HEK293 (cell line): Measurements from ENCODE around the gene CCDC12.

Source experiments
- CTCF ChIA-PET: fragments of 350-600 bp; formaldehyde crosslinking; extraction: SDS; loops from one replicate; lab custom pipeline; 2021; ENCODE audit warnings: antibody characterized with exemption; lab: Yijun Ruan, JAX
- POLR2A ChIA-PET: fragments of 300-600 bp; formaldehyde crosslinking; extraction: SDS; loops from one replicate; lab custom pipeline; 2020; ENCODE audit warnings: antibody characterized with exemption, inconsistent platforms; lab: Yijun Ruan, JAX
- H3K27ac ChIP-seq: fragments of 200-500 bp; sonication (Bioruptor generic); 2 replicates; pipeline ENCODE4 v1.5.1; 2014; ENCODE audit warnings: low read depth, low read length, control low read depth, inconsistent platforms; ENCODE audit errors: extremely low read depth
- H3K36me3 ChIP-seq, 2 experiments: fragments of 200-500 bp in 1 of 2; sonication (Bioruptor generic) in 1 of 2; 1 replicate in 1 of 2; 2 replicates in 1 of 2; pipeline ENCODE4 v1.5.1; 2014 to 2017; ENCODE audit warnings: inconsistent platforms in 2 of 2, low read length in 2 of 2; ENCODE audit not compliant: control insufficient read depth in 2 of 2, insufficient read depth in 1 of 2
- H3K4me1 ChIP-seq: fragments of 200-500 bp; sonication (Bioruptor generic); 2 replicates; pipeline ENCODE4 v1.5.1; 2014; ENCODE audit warnings: mild to moderate bottlenecking, low read length, inconsistent platforms; ENCODE audit not compliant: control insufficient read depth, insufficient read depth
- H3K4me3 ChIP-seq: 2 replicates; pipeline ENCODE4 v1.5.1; 2011; ENCODE audit warnings: low read depth, mild to moderate bottlenecking, control low read depth, low read length, moderate library complexity
- H3K9me3 ChIP-seq: fragments of 200-500 bp; sonication (Bioruptor generic); 2 replicates; pipeline ENCODE4 v1.5.1; 2014; ENCODE audit warnings: low read depth, low read length, inconsistent platforms; ENCODE audit not compliant: control insufficient read depth, insufficient read depth
- BCL11B ChIP-seq: fragments of 450-650 bp; formaldehyde crosslinking; IDR thresholded peaks from 2 replicates; pipeline ENCODE4 v1.5.1; 2016; ENCODE audit warnings: low read depth, missing biosample characterization, missing genetic modification characterization
- GLI2 ChIP-seq: fragments of 450-650 bp; formaldehyde crosslinking; IDR thresholded peaks from 2 replicates; pipeline ENCODE4; 2017; ENCODE audit warnings: missing biosample characterization, missing genetic modification characterization, low read depth, borderline replicate concordance
- GLIS2 ChIP-seq: fragments of 450-650 bp; formaldehyde crosslinking; IDR thresholded peaks from 2 replicates; pipeline ENCODE4 v1.5.1; 2016; ENCODE audit warnings: missing biosample characterization, missing genetic modification characterization
- HOXA7 ChIP-seq: sonication (generic); formaldehyde crosslinking; IDR thresholded peaks from 2 replicates; pipeline ENCODE4 v1.8.1; 2022; ENCODE audit warnings: missing genetic modification reagents, borderline replicate concordance
- IKZF3 ChIP-seq: fragments of 450-650 bp; IDR thresholded peaks from 2 replicates; pipeline ENCODE4 v1.5.0; 2018; ENCODE audit warnings: missing biosample characterization, mild to moderate bottlenecking, missing genetic modification characterization, moderate library complexity
- KLF16 ChIP-seq: fragments of 450-650 bp; formaldehyde crosslinking; IDR thresholded peaks from 2 replicates; pipeline ENCODE4 v1.5.1; 2017; ENCODE audit warnings: missing biosample characterization, missing genetic modification characterization
- KLF8 ChIP-seq: fragments of 450-650 bp; formaldehyde crosslinking; IDR thresholded peaks from 2 replicates; pipeline ENCODE4 v1.5.1; 2016; ENCODE audit warnings: missing biosample characterization, missing genetic modification characterization
- PRDM1 ChIP-seq: fragments of 450-650 bp; formaldehyde crosslinking; IDR thresholded peaks from 2 replicates; pipeline ENCODE4; 2016; ENCODE audit warnings: missing biosample characterization, missing genetic modification characterization
- SCRT2 ChIP-seq: fragments of 450-650 bp; formaldehyde crosslinking; IDR thresholded peaks from 2 replicates; pipeline ENCODE4 v1.5.1; 2016; ENCODE audit warnings: missing biosample characterization, missing genetic modification characterization
- WT1 ChIP-seq: fragments of 450-650 bp; formaldehyde crosslinking; IDR thresholded peaks from 2 replicates; pipeline ENCODE4 v1.5.1; 2016; ENCODE audit warnings: missing biosample characterization, missing genetic modification characterization
- ZBTB20 ChIP-seq: fragments of 450-650 bp; formaldehyde crosslinking; IDR thresholded peaks from 2 replicates; pipeline ENCODE4 v1.5.1; 2016; ENCODE audit warnings: missing biosample characterization, missing genetic modification characterization
- ZFHX2 ChIP-seq: fragments of 450-650 bp; formaldehyde crosslinking; conservative IDR thresholded peaks from 2 replicates; pipeline ENCODE4 v1.5.1; 2016; ENCODE audit warnings: missing biosample characterization, missing genetic modification characterization
- ZNF133 ChIP-seq: fragments of 450-650 bp; formaldehyde crosslinking; IDR thresholded peaks from 2 replicates; pipeline ENCODE4 v1.5.1; 2016; ENCODE audit warnings: missing biosample characterization, missing genetic modification characterization
- ZNF155 ChIP-seq: fragments of 450-650 bp; formaldehyde crosslinking; IDR thresholded peaks from 2 replicates; pipeline ENCODE4 v1.5.1; 2016; ENCODE audit warnings: missing biosample characterization, missing genetic modification characterization
- ZNF184 ChIP-seq: fragments of 450-650 bp; IDR thresholded peaks from 2 replicates; pipeline ENCODE4 v1.5.1; 2018; ENCODE audit warnings: missing biosample characterization, mild to moderate bottlenecking, missing genetic modification characterization
- ZNF202 ChIP-seq: fragments of 450-650 bp; formaldehyde crosslinking; IDR thresholded peaks from 2 replicates; pipeline ENCODE4 v1.5.1; 2016; ENCODE audit warnings: missing biosample characterization, missing genetic modification characterization, borderline replicate concordance
- ZNF266 ChIP-seq: fragments of 450-650 bp; formaldehyde crosslinking; IDR thresholded peaks from 2 replicates; pipeline ENCODE4 v1.5.1; 2016; ENCODE audit warnings: missing biosample characterization, missing genetic modification characterization, low read depth
- ZNF394 ChIP-seq: fragments of 450-650 bp; formaldehyde crosslinking; IDR thresholded peaks from 2 replicates; pipeline ENCODE4 v1.5.1; 2016; ENCODE audit warnings: missing biosample characterization, missing genetic modification characterization, mild to moderate bottlenecking, moderate library complexity, borderline replicate concordance
- ZNF473 ChIP-seq: fragments of 450-650 bp; formaldehyde crosslinking; IDR thresholded peaks from 2 replicates; pipeline ENCODE4 v1.5.1; 2017; ENCODE audit warnings: missing biosample characterization, missing genetic modification characterization
- ZNF488 ChIP-seq: fragments of 450-650 bp; formaldehyde crosslinking; IDR thresholded peaks from 2 replicates; pipeline ENCODE4 v1.5.1; 2016; ENCODE audit warnings: missing biosample characterization, missing genetic modification characterization
- ZNF501 ChIP-seq: fragments of 450-650 bp; formaldehyde crosslinking; IDR thresholded peaks from 2 replicates; pipeline ENCODE4 v1.5.1; 2016; ENCODE audit warnings: missing biosample characterization, missing genetic modification characterization
- ZNF621 ChIP-seq: fragments of 450-650 bp; formaldehyde crosslinking; IDR thresholded peaks from 2 replicates; pipeline ENCODE4 v1.5.1; 2017; ENCODE audit warnings: missing biosample characterization, missing genetic modification characterization
- ZNF76 ChIP-seq: fragments of 450-650 bp; formaldehyde crosslinking; IDR thresholded peaks from 2 replicates; pipeline ENCODE4; 2016; ENCODE audit warnings: low read depth, missing biosample characterization, missing genetic modification characterization, borderline replicate concordance
- ZNF777 ChIP-seq: fragments of 450-650 bp; formaldehyde crosslinking; IDR thresholded peaks from 2 replicates; pipeline ENCODE4 v1.5.1; 2017; ENCODE audit warnings: missing biosample characterization, missing genetic modification characterization, borderline replicate concordance
- TF ChIP-seq, protein P1 (sequence below): fragments of 450-650 bp; formaldehyde crosslinking; IDR thresholded peaks from 2 replicates; pipeline ENCODE4 v1.5.1; 2016; ENCODE audit warnings: missing biosample characterization, missing genetic modification characterization
- TF ChIP-seq, protein P2 (sequence below): fragments of 450-650 bp; formaldehyde crosslinking; IDR thresholded peaks from 2 replicates; pipeline ENCODE4 v1.5.1; 2017; ENCODE audit warnings: missing biosample characterization, mild to moderate bottlenecking, missing genetic modification characterization, moderate library complexity
- TF ChIP-seq, protein P3 (sequence below): fragments of 450-650 bp; formaldehyde crosslinking; IDR thresholded peaks from 2 replicates; pipeline ENCODE4 v1.5.1; 2016; ENCODE audit warnings: missing biosample characterization, missing genetic modification characterization

CCDC12 gene

DNA sequence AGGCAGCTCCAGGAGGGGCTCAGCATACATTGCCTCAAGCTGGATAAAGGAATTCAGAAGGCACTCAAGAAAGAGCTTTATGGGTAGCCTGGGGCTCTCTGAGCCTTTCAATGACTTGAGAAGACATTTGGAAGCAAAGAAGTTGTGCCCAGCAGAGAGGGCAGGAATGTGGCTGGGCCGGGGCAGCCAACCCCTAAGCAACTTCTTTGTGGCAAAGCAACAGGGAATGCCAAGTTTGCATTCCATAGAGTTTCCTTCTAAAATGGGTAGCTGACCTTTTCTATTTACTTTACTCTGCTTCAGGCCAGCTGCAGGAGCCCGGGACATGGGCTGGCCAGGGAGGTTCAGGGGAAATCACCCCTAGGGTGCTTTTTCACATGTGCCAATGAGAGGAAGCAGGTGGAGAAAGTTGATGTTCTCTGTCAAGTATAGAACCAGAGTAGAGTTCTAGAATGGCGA is 45.6 kb downstream of the CCDC12 start:
- CTCF ChIA-PET, result interaction anchor here (0.6 to 1.0 kb wide), 4 partner anchors 12 to 214 kb away, joined by 3 to 4 read pairs (median 4); no protein-coding TSS in a partner anchor
- POLR2A ChIA-PET, result no interaction called here
- TF ChIP-seq ZNF133 (tag by site-specific recombination), result no peak
- TF ChIP-seq ZNF184, result no peak
- TF ChIP-seq KLF16, result no peak
- TF ChIP-seq SCRT2 (tag by site-specific recombination), result no peak
- no peak for TF ChIP-seq ZNF155
- TF ChIP-seq ZNF621, result no peak
- TF ChIP-seq ZNF473 (tag by site-specific recombination), result no peak
- TF ChIP-seq, protein P1, sequence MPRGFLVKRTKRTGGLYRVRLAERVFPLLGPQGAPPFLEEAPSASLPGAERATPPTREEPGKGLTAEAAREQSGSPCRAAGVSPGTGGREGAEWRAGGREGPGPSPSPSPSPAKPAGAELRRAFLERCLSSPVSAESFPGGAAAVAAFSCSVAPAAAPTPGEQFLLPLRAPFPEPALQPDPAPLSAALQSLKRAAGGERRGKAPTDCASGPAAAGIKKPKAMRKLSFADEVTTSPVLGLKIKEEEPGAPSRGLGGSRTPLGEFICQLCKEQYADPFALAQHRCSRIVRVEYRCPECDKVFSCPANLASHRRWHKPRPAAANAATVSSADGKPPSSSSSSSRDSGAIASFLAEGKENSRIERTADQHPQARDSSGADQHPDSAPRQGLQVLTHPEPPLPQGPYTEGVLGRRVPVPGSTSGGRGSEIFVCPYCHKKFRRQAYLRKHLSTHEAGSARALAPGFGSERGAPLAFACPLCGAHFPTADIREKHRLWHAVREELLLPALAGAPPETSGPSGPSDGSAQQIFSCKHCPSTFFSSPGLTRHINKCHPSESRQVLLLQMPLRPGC (tag by site-specific recombination), result no peak
- no peak for TF ChIP-seq ZNF394
- TF ChIP-seq ZNF488, result no peak
- no peak for TF ChIP-seq IKZF3
- no peak for TF ChIP-seq ZNF266
- no peak for TF ChIP-seq KLF8 (tag by site-specific recombination)
- no peak for TF ChIP-seq HOXA7 (CRISPR knock-in tag)
- TF ChIP-seq ZFHX2, result no peak
- TF ChIP-seq ZNF777 (tag by site-specific recombination), result no peak
- TF ChIP-seq, all 188 proteins: peak for 0
- H3K4me1 ChIP-seq, result peaks cover 11% of the 10 kb centered on the region
- peaks cover 0 to 53% of the 10 kb centered on the region in 2 experiments; a peak in 1 of 3 replicates for H3K36me3 ChIP-seq
- H3K9me3 ChIP-seq, result no peaks in the 10 kb centered on the region
- no peak overlapping the region for H3K4me3 ChIP-seq
- no peak overlapping the region for H3K27ac ChIP-seq

- CTCF ChIA-PET, result interaction anchor here (0.6 to 1.0 kb wide), 3 partner anchors 13 to 214 kb away, joined by 3 to 4 read pairs (median 3); no protein-coding TSS in a partner anchor
- peaks cover 11% of the 10 kb centered on the region for H3K4me1 ChIP-seq
Measured at GRCh38 chr3:46930166-46930944, 46.2 kb downstream of the CCDC12 start.

GRCh38 chr3:46929324-46929723 is 47.2 kb downstream of the CCDC12 start:
- Histone ChIP-seq H3K36me3 (peaks cover 0 to 58% of the 10 kb centered on the region in 2 experiments; a peak in 1 of 3 replicates), H3K4me1 (peaks cover 3% of the 10 kb centered on the region; the same call in 1 of the 2 replicates), H3K4me3 (no peak overlapping the region), H3K9me3 (no peaks in the 10 kb centered on the region), H3K27ac (no peak overlapping the region)
- POLR2A ChIA-PET, result no interaction called here
- CTCF ChIA-PET, result no interaction called here
- TF ChIP-seq GLI2 (tag by site-specific recombination), result no peak
- no peak for TF ChIP-seq WT1
- TF ChIP-seq ZNF501 (tag by site-specific recombination), result no peak
- TF ChIP-seq ZNF76 (tag by site-specific recombination), result no peak
- TF ChIP-seq ZBTB20, result no peak
- TF ChIP-seq, protein P2, sequence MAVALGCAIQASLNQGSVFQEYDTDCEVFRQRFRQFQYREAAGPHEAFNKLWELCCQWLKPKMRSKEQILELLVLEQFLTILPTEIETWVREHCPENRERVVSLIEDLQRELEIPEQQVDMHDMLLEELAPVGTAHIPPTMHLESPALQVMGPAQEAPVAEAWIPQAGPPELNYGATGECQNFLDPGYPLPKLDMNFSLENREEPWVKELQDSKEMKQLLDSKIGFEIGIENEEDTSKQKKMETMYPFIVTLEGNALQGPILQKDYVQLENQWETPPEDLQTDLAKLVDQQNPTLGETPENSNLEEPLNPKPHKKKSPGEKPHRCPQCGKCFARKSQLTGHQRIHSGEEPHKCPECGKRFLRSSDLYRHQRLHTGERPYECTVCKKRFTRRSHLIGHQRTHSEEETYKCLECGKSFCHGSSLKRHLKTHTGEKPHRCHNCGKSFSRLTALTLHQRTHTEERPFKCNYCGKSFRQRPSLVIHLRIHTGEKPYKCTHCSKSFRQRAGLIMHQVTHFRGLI, result no peak
- no peak for TF ChIP-seq BCL11B (tag by site-specific recombination)
- no peak for TF ChIP-seq PRDM1 (tag by site-specific recombination)
- TF ChIP-seq, protein P3, sequence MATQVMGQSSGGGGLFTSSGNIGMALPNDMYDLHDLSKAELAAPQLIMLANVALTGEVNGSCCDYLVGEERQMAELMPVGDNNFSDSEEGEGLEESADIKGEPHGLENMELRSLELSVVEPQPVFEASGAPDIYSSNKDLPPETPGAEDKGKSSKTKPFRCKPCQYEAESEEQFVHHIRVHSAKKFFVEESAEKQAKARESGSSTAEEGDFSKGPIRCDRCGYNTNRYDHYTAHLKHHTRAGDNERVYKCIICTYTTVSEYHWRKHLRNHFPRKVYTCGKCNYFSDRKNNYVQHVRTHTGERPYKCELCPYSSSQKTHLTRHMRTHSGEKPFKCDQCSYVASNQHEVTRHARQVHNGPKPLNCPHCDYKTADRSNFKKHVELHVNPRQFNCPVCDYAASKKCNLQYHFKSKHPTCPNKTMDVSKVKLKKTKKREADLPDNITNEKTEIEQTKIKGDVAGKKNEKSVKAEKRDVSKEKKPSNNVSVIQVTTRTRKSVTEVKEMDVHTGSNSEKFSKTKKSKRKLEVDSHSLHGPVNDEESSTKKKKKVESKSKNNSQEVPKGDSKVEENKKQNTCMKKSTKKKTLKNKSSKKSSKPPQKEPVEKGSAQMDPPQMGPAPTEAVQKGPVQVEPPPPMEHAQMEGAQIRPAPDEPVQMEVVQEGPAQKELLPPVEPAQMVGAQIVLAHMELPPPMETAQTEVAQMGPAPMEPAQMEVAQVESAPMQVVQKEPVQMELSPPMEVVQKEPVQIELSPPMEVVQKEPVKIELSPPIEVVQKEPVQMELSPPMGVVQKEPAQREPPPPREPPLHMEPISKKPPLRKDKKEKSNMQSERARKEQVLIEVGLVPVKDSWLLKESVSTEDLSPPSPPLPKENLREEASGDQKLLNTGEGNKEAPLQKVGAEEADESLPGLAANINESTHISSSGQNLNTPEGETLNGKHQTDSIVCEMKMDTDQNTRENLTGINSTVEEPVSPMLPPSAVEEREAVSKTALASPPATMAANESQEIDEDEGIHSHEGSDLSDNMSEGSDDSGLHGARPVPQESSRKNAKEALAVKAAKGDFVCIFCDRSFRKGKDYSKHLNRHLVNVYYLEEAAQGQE (tag by site-specific recombination), result no peak

More at GRCh38 chr3:46930166-46930944, 46.2 kb downstream of the CCDC12 start:
- TF ChIP-seq GLIS2 (tag by site-specific recombination) (peak; percentile 25; the same call in 1 of the 2 replicates), ZNF202 (no peak)
- TF ChIP-seq, all 188 proteins: peak for 1
- peaks cover 0 to 58% of the 10 kb centered on the region in 2 experiments; a peak in 1 of 3 replicates for H3K36me3 ChIP-seq
- no peak overlapping the region for H3K27ac ChIP-seq
- H3K4me3 ChIP-seq, result no peak overlapping the region
- no peaks in the 10 kb centered on the region for H3K9me3 ChIP-seq
- POLR2A ChIA-PET, result no interaction called here
